ENCODE data around the gene OSBPL10.
"Not testable (repeated sequence)": the region's sequence is repeated elsewhere in the genome, so short reads cannot be mapped to it uniquely, and the experiment has no call there.

The OSBPL10 gene

DNA sequence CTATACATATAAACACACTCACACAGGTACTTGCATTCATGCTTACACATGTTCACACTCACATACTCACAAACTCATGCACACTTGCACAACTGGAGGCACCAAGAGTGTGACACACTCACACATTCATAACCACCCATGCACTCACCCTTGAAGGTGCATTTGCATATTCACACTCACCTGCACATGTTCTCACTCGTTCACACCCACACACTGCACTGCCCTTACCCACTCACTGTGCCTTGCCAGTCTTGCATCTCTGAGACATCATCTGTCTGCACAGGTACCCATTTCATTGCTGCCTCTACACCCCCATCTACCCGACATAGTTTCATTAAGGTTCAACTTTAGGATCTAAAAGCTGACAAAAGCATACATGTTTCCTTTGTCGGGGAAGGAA lies 95.8 kb downstream of the OSBPL10 start:
- DNase-seq: no peak

DNA sequence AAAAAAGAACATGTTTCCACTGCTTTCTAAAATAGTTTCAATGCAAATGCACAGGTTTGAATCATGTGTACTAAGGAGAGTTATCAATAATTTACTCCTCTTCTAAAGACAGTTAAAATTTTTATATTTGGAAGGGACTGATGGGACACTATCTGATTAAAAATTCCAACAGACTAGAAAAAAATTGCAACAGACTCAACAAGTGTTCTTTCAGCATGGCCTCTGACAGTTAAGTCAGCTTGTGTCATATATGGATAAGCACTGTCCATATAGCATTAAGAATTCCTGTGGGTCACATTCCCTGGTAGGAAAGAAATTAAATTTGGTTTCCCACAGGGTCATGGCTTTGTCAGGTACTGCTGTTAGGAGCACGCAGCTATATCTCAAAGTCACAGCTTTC lies 96.8 kb downstream of the OSBPL10 start:
- DNase-seq: no peak

DNA sequence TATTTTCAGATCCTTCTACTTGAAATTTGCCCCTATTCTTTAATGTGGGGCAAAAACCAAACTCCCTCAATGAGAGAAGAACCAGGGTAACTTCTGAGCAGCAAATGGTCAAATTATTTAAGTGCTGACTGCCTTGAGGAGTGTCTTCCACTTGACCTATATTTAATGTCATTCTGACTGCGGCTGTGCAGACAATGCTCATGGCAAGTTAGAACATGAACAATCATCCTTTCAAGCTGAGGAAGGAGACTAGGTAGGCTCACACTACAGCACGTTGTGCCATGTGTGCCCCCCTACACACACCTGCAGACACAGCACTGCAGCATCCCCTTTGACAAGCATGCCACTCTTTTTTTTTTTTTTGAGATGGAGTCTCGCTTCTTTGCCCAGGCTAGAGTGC lies 98.2 kb downstream of the OSBPL10 start:
- DNase-seq: no peak

DNA sequence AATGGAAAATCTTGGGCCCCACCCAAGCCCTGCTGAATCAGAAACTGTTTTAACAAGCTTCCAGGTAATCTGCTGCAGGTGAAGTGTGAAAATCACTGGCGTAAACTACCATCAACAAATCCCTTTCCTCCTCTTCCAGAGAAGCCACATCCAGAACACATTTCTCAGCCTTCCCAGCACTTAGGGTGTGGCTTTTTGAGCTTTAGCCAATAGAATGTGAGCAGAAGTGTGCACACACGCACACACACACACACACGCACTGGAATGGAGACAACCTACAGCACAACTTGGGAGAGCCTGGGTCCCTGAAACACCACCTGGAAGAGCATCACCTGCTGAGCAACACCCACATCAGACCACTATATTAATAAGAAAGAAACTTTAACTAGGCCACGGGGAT lies 98.6 kb downstream of the OSBPL10 start:
- no peak for DNase-seq

DNA sequence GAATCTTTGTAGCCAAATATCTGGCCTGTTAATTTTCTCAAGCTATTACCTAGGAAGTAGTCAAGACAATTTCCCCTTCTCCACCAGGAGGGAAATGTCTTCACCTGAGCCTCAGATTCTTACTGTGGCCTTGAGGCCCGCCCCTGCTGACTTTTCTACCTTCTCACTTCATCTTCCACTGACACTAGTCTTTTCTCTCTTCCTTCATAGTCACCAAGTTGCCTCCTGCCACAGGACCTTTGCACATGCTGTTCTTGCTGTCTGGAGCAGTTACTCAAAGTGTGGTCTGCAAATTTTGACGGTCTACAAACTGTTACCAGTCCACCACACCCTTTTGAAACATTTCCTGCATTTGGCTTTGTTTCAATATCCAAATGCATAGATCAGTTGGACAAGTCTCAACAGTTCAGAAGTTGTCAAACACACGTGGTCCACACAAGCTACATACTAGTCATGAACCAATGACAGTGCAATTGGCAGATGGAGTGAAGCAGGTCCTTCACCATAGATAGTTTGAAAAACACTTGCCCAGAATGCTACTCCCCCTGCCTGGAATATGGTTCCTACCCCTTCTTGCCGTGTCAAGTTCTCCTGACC lies 100.5 kb downstream of the OSBPL10 start:
- no peak for DNase-seq

DNA sequence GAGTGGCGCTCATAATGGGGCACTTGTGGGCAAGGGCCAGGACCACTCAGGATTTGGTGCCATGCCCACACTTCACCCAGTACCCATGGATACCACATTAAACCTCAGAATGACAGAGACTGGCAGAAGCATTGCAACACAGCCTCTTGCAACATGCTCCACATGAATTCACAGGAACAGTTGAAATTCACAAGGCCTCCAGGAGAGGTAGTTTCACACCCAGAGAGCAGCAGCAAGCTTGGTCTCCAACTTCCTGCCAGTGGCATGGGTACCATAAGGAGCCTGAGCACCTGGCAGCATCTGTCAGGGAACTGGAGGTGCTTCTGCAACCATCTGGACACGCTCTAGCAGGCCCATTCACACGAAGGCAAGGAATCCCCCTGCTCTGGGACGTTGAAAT lies 101.0 kb downstream of the OSBPL10 start:
- DNase-seq: no peak

DNA sequence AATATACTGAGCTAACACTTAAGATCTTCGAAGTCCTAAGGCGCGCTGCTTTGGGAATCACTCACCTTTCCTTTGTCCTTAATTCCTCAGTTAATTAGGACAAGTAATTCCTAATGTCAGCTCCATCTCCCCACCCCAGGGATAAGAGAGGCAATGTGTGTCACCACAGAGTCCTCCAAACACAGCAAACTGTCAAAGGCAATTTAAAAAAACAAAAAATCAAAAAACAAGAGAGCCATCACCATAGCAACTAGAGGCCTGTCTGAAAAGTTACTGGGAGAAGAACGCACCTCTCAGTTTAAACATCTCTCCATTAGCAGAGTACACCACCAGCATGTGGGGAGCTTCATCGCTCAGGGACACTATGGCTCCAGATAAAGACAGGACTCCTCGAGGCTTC lies 101.7 kb downstream of the OSBPL10 start:
- no peak for DNase-seq

DNA sequence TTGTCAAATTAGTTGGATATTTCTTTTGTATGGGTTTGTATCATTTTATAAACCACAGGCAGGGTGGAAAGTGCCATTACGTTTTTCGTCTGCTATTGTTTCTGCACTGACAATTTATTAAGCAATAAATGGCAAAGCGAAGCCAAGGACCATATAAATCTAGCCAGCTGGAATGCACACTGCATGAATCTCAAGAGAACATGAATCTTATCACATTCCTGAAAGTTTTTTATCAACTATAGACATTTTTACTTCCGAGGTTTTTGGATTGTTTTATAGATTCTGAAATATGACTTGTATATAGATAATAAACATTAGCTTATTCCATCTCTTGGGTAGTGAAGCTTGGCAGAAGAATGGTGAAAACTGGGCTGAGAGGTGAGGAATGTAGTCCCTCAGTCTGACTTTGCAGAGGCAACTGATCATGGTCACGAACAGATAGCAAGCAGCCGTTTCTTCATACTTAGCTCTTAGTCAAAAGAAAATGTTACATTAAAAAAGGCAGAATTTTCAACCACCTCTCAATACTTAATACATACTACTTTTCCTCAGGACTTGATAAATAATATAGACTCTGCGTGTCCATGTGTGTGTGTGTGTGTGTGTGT lies 102.7 kb downstream of the OSBPL10 start:
- no peak for DNase-seq

DNA sequence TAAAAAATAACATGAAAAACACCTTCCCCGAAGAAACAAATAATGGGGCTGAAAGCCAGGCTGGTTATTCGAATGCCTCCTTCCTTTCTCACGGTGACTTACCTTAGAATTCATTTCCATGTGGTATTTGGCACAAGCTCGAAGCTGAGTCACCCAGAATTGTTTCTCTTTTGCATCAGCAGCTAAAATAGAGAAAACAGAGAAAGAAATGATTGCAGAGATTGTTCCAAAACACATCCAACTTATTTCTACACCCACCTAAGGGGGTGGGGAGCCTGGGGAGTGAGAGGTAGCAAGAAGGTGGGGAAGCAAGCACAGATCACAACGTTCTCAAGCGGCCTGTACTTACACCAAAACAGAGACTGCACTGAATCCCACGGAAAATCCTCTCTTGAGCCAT lies 104.7 kb downstream of the OSBPL10 start:
- no peak for DNase-seq

DNA sequence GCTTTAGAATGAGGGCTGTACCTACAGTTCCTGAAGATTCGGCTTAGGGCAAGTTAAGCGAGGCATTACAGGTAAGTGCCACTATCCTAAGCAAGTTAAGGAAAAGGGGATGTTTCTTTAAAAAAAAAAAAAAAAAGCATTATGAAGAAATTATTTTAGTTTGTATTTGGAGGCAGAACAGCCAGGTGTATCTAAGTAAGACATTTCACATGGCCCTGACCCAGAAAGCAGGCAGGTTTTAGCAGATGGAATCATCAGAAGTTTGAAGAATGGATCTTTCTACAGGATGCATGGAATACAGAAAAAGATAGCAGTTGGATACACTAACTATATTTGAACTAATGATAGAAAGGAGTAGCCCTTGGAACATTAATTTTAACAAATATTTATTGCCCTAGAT lies 105.6 kb downstream of the OSBPL10 start:
- no peak for DNase-seq

DNA sequence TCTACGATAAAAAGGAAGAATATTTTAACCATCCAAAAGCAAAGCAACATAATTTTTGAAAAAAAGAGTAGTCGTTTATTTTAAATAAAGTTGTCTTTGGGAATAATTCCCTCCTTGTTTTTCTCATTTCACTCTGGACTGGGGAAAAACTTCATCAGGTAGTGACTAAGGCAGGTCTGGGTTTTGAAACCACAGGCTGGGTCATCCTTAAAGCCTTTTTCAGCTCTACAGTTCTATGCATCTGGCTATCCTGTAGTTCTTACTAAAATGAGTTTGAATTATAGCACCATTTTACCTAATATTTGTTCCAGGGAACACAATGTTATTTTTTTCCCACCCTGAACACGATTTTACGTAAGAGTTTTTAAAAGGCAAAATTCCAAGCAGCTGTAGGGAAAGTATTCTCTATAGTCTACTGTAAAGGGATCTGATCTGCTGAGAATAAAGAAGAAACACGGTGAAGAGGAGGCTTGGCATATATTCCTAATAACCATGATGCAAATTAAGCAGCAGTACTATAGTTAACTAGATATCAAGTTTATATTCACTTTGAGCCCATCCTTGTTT lies 107.7 kb downstream of the OSBPL10 start:
- no peak for DNase-seq

DNA sequence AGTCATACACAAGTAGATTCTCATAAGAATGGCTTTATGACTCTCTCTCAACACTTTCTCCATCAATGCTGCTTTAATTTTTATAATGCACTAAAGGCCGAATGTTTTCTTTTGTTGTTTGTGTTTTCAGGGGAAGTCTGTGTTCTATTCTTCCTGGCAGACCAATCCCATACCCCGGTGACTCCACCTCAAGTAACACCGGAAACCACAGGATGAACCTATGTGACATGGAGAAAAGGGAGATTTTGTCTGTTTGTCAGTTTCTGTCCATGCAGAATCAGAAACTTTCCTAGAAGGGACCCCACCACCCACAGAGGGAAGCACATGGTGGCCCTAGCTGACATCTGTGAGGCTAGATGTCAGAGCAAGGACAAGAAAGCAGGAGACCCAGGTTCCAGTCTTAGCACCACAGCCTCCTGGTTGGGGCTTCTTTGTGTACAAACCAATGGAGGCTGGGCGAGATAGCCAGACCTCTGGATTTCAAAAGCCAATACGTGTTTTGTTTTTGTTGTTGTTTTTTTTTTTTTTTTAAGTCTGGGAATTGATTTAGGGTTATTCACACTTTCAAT lies 109.0 kb downstream of the OSBPL10 start:
- DNase-seq: no peak

DNA sequence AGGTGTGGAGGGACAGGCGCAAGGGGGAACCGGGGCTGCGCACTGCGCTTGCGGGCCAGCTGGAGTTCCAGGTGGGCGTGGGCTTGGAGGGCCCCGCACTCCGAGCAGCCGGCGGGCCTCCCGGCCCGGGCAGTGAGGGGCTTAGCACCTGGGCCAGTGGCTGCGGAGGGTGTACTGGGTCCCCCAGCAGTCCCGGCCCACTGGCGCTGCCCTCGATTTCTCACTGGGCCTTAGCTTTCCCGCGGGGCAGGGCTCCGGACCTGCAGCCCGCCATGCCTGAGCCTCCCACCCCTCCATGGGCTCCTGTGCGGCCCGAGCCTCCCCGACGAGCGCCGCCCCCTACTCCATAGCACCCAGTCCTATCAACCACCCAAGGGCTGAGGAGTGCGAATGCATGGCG lies 111.0 kb downstream of the OSBPL10 start:
- not testable (repeated sequence) for DNase-seq

DNA sequence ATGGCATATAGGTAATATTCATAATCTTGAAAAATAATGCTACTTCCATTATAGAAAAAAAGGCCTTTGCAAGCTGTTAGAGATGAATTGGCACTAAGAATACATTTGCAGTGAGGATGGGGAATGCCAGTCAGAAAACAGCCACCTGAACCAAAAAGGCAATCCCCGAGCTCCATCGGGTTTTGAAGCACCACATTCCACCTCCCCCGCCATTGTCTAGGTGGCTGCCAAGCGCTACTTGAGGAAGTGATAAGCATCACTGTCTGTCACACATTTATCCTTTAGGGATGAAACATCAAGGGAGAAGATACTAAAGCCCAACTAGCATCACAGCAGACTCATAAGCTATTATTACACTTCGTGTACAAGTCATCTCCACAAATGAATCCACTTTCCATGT lies 112.8 kb downstream of the OSBPL10 start:
- DNase-seq: no peak

DNA sequence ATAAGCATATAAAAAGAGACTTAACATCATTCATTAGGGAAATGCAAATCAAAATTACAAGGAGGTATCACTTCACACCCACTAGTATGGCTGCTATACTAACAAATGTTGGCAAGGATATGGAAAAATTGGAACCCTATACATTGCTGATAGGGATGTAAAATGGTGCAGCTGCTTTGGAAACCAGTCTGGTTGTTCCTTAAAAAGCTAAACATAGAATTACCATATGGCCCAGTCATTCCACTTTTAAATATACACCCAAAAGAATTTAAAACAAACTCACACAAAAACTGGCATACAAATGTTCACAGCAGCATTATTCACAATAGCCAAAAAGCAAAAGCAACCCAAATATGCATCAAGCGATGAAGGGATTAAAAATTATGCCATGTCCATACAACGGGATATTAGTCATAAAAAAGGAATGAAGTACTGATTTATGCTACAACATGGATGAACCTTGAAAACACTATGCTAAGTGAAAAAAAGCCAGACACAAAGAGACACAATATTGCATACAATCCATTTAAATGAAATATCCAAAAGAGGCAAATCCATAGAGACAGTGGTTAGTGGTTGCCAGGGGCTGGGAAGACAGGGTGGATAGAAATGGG lies 118.3 kb downstream of the OSBPL10 start:
- no peak for DNase-seq

DNA sequence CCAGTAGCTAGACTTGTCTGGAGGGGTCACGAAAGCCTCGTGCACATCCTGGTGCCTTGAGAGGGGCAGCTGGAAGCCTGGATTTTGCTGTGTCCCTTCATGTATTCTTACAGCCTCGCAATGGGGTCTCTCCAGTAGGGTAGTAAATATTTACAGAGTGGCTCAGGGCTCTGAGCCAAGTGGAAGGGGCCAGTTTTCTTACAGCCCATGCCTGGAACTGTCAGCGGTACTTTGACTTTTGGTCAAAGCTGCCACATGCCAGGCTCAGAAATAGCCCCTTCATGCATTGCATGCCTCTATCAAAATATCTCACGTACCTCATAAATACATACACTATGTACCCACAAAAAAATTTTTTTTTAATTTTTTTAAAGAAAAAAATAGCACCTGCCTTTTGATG lies 119.2 kb downstream of the OSBPL10 start:
- no peak for DNase-seq

DNA sequence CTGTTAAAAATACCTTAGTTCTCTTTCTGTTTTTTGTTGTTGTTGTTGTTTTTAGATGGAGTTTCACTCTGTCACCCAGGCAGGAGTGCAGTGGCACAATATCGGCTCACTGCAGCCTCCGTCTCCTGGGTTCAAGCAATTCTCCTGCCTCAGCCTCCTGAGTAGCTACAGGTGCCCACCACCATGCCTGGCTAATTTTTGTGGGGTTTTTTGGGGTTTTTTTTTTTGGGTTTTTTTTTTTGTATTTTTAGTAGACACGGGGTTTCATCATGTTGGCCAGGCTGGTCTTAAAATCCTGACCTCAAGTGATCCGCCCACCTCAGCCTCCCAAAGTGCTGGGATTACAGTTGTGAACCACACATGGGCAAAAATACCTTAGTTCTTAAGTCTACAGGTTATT lies 120.4 kb downstream of the OSBPL10 start:
- not testable (repeated sequence) for DNase-seq

DNA sequence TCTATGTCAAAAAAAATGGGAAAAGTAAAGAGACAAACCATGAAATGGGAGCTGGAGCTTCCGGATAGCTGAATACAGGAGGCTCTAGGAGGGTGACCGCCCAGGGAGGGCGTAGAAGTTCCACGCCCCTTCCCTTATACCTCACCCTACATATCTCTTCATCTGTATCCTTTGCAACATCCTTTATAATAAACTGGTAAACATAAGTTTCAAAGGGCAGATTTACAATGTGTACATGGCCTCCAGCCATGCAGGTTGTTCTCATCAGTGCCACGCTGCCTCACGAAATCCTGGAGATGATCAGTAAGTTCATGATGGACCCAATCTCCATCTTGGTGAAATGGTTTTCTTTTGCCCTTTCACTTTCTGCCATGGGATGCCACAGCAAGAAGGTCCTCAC lies 121.8 kb downstream of the OSBPL10 start:
- DNase-seq: no peak

DNA sequence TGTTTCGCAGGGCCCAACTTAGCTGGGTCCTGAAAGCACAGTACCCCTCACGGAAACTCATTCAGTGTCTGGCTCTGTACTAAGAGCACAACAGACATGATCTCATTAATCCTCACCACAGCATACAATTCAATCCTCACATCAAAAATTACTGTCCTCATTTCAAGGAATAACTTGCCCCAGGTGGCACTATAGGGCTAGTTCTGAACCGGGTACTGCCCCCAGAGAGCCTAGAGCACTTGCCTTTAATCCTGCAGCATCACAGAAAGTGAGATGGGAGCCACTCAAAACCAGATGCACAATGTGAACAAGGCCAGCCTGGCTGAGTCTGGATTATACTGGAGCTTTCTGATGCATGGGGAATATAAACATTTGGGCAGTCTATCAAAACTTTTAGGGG lies 122.6 kb downstream of the OSBPL10 start:
- no peak for DNase-seq

DNA sequence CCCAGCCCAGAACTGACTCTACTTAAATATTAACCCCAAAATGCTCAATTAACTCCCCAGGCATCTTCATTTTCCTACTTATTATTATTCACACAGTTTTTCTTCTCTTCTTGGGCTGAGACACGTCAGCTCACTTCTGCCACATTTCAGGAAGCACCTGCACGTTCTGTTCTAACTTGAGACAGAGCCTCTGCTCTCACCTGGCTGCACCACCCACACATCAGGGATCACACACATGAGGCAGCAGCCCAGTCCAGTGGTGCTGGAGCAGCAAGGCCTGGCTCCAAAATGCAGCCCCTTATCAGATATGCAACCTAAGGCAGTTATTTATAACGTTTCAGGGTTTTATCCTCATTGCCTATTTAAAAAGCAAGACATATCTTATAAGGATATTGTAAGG lies 127.5 kb downstream of the OSBPL10 start:
- DNase-seq: no peak

DNA sequence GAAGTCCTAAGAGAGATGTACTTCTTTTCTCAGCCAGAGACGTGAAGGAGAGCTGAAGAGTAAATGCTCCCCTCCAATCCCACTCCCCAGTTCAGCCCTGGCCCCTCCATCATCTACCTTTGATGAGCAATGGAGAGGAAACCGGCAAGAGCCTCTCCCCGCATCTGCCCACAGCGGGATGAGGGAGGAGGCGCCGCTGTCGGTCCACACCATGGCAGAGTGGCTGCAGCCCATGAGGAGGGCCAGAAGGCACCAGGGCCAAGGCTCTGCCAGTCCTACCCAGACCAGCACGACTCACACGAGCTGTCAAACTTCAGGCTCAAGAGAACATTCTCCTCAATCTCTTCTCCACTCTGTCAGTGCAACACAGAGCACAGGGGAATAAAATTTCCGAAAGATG lies 129.8 kb downstream of the OSBPL10 start:
- DNase-seq: no peak

DNA sequence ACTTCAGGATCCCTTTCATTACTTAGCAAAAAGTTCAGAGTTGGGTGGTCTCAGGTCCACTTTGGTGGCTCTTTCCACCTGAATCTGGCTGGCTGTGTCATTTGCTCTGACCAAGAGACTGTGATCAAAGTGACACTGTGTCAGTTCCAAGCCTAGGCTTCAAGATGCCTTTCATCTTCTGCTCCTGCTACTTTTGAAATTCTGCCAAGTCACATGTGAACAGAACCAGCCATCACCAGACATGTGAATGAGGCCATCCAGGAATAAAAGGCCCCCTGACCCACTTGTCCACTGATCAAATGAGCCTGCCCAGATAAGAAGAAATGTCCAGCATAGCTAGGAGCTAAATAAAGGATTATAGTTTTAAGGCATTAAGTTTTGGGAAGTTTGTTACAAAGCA lies 132.2 kb downstream of the OSBPL10 start:
- no peak for DNase-seq

DNA sequence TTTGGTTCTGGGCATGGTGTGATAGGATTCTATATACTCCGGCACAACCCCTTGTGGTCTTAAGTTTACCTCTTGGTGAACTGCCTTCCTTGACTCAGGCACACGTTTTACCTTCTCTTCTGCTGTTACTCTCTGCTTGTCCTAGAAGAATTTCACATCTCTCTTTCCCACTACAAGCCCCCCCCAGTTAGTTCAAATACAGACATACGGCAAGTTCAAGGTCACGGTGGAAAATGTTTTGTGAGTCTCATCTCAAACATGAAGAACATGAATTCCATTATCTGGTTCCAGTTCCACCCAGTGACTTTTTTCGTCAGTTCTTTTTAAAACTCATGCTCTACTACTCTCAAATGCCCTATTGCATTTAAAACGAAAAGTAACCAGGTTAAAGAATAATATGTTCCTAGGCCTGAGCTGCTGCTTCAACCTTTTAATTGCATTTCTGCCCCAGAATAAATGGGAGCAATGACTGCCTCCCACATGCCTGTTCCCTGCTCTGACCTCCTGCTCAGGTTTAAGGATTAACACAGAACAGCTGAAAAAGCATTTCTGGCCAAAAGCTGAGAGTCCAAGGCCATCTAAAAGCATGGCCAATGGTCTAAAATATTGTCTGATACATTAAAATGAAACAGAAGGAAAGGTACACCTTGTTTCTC lies 132.8 kb downstream of the OSBPL10 start:
- DNase-seq: no peak

DNA sequence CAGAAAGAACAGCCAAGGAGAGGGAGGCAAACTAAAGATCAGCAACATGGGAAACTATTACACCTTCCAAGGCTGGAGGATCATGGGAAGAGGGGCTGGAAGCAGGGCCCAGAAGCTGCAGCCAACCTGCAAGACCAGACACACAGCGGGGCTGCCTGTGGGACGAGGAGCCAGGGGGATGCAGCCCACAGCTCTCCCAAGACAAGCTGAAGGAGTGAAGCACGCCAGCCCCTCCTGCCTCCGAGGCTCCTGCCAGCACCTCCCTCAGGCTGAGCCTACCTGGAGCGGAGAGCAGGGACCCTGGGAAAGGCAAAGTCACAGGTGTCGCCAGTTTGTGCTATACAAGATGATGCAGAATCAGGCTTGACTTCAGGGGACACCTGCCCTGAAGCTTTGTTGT lies 133.3 kb downstream of the OSBPL10 start:
- no peak for DNase-seq

All from SIG-M5 (cell line).